ENCODE measurements around the gene TEX12.
A peak's percentile ranks its signal among the peaks of the same experiment; 100 is the strongest.
"Not testable (repeated sequence)": the region's sequence is repeated elsewhere in the genome, so short reads cannot be mapped to it uniquely, and the experiment has no call there.

The TEX12 gene

DNA sequence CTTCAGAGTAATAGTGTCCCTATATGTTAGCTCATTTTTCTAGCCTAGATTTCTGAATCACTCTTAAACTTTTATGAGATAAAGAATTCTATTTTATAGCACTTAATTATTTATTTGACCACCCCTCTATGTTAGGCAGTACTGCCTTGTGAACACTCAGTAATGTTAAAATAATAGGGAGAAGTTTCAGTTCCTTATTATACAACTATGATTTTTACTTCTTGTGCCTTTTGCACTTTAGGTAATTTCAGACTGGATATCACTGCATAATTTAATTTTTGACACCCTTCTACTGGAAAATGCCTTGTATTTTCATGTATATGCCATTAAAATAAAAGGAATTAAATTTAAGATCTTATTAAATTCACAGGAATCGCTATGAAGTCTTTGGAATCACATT lies 11.3 kb downstream of the TEX12 start:
- TF ChIP-seq PAX5 (IDR thresholded peaks at IDR 0.05; ENCODE audit: insufficient read depth, low read length, severe bottlenecking): no peak
- TF ChIP-seq TAF1 (IDR thresholded peaks at IDR 0.05; ENCODE audit: low read depth, low read length): no peak
- TF ChIP-seq SPI1 (IDR thresholded peaks at IDR 0.05; ENCODE audit: low read depth, low read length): peak; percentile 71
- TF ChIP-seq POU2F2 (IDR thresholded peaks at IDR 0.05; ENCODE audit: low read depth, low read length): no peak
- TF ChIP-seq POLR2A (IDR thresholded peaks at IDR 0.05; ENCODE audit: low read depth, low read length): no peak
- TF ChIP-seq POLR2AphosphoS5 (IDR thresholded peaks at IDR 0.05; ENCODE audit: low read depth, low read length): no peak
- FAIRE-seq (no peak), DNase-seq (ENCODE audit: insufficient read length, low spot score) (no peak)

DNA sequence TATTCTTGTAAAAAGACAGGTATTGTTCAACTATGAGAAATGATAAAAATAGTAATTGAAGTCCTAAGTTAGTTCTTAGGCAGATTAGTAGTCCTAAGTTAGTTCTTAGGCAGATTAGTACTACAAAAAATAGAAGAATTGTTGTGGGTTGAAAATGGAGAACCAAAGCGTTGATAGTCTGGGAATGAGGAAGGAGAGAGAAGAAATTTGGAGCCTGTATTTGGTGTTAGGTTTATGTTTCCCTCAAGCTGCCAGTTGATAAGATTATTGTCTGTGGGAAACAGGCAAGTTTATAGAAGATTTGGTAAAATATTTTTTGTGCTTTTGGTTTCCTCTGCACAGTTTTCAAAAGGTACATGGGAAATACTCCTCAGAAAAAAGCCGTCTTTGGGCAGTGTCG lies 11.8 kb downstream of the TEX12 start:
- no peak for TF ChIP-seq POLR2AphosphoS5 (IDR thresholded peaks at IDR 0.05; ENCODE audit: low read depth, low read length)
- no peak for TF ChIP-seq TAF1 (IDR thresholded peaks at IDR 0.05; ENCODE audit: low read depth, low read length)
- TF ChIP-seq PAX5 (IDR thresholded peaks at IDR 0.05; ENCODE audit: insufficient read depth, low read length, severe bottlenecking): no peak
- TF ChIP-seq POLR2A (IDR thresholded peaks at IDR 0.05; ENCODE audit: low read depth, low read length): no peak
- TF ChIP-seq POU2F2 (IDR thresholded peaks at IDR 0.05; ENCODE audit: low read depth, low read length): no peak
- no peak for TF ChIP-seq SPI1 (IDR thresholded peaks at IDR 0.05; ENCODE audit: low read depth, low read length)
- no peak for FAIRE-seq
- no peak for DNase-seq (ENCODE audit: insufficient read length, low spot score)

DNA sequence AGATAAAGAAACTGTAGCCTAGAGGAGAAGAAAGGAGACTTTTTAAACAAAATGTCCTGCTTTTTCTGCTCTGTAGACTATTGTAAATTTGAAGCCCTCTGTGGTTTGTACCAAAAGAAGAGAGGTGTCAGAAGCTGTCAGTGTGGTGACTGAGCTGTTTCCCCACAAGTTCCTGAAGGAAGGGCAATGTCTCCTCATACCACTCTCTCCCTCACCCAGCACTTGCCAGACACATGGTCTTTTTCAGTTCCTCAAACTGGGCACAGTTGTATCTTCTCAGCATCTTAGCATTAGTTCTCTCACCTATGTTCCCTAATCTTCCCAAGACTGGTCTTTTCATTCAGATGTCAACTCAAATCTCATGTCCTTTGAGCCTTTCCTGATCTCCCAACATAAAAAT lies 12.4 kb downstream of the TEX12 start:
- DNase-seq (ENCODE audit: insufficient read length, low spot score) (no peak), FAIRE-seq (peak; percentile 71)
- TF ChIP-seq SPI1 (IDR thresholded peaks at IDR 0.05; ENCODE audit: low read depth, low read length) (peak; percentile 88), POU2F2 (IDR thresholded peaks at IDR 0.05; ENCODE audit: low read depth, low read length) (no peak)

DNA sequence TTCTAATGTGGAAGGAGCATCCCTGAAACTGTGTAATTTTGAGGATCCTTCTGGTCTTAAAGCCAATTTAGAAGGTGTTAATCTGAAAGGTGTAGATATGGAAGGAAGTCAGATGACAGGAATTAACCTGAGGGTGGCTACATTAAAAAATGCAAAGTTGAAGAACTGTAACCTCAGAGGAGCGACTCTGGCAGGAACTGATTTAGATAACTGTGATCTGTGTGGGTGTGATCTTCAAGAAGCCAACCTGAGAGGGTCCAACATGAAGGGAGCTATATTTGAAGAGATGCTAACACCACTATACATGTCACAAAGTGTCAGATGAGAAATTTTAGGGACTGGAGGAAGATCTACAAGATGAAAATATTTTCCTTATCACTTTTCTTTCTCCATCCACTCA lies 15.7 kb downstream of the TEX12 start:
- no peak for FAIRE-seq
- TF ChIP-seq PAX5 (IDR thresholded peaks at IDR 0.05; ENCODE audit: insufficient read depth, low read length, severe bottlenecking) (no peak), SPI1 (IDR thresholded peaks at IDR 0.05; ENCODE audit: low read depth, low read length) (peak; percentile 75)
- no peak for DNase-seq (ENCODE audit: insufficient read length, low spot score)

DNA sequence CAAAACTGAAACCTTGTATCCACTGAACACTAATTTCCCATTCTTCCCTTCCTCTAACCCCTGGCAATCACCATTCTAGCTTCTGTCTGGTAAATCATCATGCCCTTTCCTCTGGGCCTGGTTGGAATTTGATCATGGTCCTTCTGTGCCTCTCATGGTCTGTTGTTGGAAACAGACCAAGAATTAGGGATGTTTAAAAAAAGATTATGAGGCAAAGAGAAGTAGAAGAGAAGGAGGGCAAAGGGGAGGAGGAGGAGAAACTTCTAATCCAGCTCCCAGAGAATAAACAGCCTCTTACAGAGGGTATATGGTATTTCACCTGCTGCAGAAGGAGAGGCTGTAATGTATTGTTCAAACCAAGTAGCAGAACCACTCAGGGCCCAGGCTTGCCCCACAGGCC lies 18.7 kb downstream of the TEX12 start:
- TF ChIP-seq POLR2AphosphoS5 (IDR thresholded peaks at IDR 0.05; ENCODE audit: low read depth, low read length): no peak
- no peak for TF ChIP-seq POLR2A (IDR thresholded peaks at IDR 0.05; ENCODE audit: low read depth, low read length)
- no peak for TF ChIP-seq PAX5 (IDR thresholded peaks at IDR 0.05; ENCODE audit: insufficient read depth, low read length, severe bottlenecking)
- no peak for TF ChIP-seq SPI1 (IDR thresholded peaks at IDR 0.05; ENCODE audit: low read depth, low read length)
- TF ChIP-seq TAF1 (IDR thresholded peaks at IDR 0.05; ENCODE audit: low read depth, low read length): no peak
- no peak for TF ChIP-seq POU2F2 (IDR thresholded peaks at IDR 0.05; ENCODE audit: low read depth, low read length)
- FAIRE-seq (no peak), DNase-seq (ENCODE audit: insufficient read length, low spot score) (no peak)

DNA sequence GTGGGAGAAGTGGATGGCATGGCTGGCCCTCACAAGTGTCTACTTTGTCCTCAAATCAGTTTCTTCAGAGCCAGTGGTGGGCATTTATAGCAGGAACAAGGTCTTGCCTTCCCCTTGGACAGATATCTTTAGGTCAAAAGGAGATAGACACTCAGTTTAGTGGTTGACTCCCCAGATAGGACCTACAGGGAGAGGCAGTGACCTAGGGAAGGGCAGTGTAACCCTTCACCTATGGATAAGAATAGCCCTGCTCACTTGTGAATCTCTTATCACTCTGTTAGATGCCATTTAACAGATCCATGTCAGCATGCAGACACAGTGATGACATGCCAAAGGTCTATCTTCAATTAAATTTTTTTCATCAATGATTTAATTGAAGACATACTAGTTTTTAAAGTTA lies 19.1 kb downstream of the TEX12 start:
- DNase-seq (ENCODE audit: insufficient read length, low spot score): no peak
- TF ChIP-seq POLR2AphosphoS5 (IDR thresholded peaks at IDR 0.05; ENCODE audit: low read depth, low read length) (no peak), POU2F2 (IDR thresholded peaks at IDR 0.05; ENCODE audit: low read depth, low read length) (no peak), TAF1 (IDR thresholded peaks at IDR 0.05; ENCODE audit: low read depth, low read length) (no peak), PAX5 (IDR thresholded peaks at IDR 0.05; ENCODE audit: insufficient read depth, low read length, severe bottlenecking) (no peak), SPI1 (IDR thresholded peaks at IDR 0.05; ENCODE audit: low read depth, low read length) (no peak), POLR2A (IDR thresholded peaks at IDR 0.05; ENCODE audit: low read depth, low read length) (no peak)
- no peak for FAIRE-seq

DNA sequence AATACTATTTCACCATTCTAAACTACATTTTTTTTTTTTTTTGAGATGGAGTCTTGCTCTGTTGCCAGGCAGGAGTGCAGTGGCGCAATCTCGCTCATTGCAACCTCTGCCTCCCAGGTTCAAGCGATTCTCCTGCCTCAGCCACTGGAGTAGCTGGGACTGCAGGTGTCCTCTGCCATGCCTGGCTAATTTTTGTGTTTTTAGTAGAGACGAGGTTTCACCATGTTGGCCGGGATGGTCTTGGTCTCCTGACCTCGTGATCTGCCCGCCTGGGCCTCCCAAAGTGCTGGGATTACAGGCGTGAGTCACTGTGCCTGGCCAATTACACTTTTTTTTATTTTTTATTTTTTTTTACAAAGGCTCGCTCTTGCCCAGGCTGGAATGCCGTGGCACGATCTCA lies 27.9 kb downstream of the TEX12 start:
- FAIRE-seq; DNase-seq (ENCODE audit: insufficient read length, low spot score): not testable (repeated sequence)

DNA sequence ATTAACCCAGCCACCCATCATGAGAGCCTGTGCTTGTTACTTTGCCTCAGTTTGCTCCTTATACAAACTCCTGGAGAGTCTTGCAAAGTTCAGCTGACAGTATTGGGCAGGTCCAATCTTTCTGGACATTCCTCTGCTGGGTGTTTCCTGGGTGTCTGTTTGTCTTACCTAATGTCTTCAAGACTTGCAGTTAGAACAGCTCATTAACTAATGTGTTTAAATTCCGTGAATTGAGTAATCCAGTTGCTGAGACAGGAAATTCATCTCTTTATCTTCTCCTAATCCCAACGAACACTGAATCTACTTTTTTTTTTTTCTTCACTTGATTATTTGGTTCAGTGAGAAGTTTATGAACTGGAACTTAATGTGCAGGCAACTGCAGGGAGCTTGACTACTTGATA lies 28.8 kb downstream of the TEX12 start:
- FAIRE-seq (no peak), DNase-seq (ENCODE audit: insufficient read length, low spot score) (no peak)
- TF ChIP-seq POLR2AphosphoS5 (IDR thresholded peaks at IDR 0.05; ENCODE audit: low read depth, low read length): no peak
- TF ChIP-seq SPI1 (IDR thresholded peaks at IDR 0.05; ENCODE audit: low read depth, low read length): no peak
- no peak for TF ChIP-seq PAX5 (IDR thresholded peaks at IDR 0.05; ENCODE audit: insufficient read depth, low read length, severe bottlenecking)
- TF ChIP-seq POLR2A (IDR thresholded peaks at IDR 0.05; ENCODE audit: low read depth, low read length): no peak

DNA sequence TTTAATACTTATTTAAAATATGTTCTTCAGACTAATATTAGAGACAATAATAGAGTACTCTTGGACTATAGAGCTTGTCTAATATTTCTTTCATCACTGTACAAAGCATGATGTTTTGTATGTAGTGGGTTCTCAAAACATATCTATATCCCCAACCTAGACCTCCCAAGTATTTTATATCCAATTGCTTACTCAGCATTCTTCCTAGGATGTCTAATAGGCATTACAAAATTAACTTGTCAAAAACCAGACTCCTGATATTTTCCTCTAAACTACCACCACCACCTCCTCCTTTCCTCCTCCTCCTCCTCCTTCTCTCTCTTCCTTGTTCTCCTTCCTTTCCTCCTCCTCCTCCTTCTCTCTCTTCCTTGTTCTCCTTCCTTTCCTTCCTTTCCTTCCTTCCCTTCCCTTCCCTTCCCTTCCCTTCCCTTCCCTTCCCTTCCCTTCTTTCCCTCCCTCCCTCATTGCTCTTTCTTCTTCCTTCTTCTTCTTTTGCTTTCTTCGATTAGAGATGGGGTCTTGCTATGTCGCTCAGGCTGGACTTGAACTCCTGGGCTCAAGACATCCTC lies 29.4 kb downstream of the TEX12 start:
- FAIRE-seq (no peak), DNase-seq (ENCODE audit: insufficient read length, low spot score) (no peak)
- TF ChIP-seq POLR2AphosphoS5 (IDR thresholded peaks at IDR 0.05; ENCODE audit: low read depth, low read length) (no peak), TAF1 (IDR thresholded peaks at IDR 0.05; ENCODE audit: low read depth, low read length) (no peak), POLR2A (IDR thresholded peaks at IDR 0.05; ENCODE audit: low read depth, low read length) (no peak), SPI1 (IDR thresholded peaks at IDR 0.05; ENCODE audit: low read depth, low read length) (no peak), POU2F2 (IDR thresholded peaks at IDR 0.05; ENCODE audit: low read depth, low read length) (no peak), PAX5 (IDR thresholded peaks at IDR 0.05; ENCODE audit: insufficient read depth, low read length, severe bottlenecking) (no peak)

DNA sequence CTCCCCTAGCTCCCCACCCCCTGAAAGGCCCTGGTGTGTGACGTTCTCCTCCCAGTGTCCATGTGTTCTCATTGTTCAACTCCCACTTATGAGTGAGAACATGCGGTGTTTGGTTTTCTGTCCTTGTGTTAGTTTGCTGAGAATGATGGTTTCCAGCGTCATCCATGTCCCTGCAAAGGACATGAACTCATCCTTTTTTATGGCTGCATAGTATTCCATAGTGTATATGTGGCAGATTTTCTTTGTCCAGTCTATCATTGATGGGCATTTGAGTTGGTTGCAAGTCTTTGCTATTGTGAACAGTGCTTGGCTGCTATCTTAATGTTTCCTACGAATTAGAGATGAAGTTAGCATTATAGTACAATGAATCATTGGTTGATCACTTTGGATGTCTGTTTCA lies 31.9 kb downstream of the TEX12 start:
- not testable (repeated sequence) for FAIRE-seq; DNase-seq (ENCODE audit: insufficient read length, low spot score)

DNA sequence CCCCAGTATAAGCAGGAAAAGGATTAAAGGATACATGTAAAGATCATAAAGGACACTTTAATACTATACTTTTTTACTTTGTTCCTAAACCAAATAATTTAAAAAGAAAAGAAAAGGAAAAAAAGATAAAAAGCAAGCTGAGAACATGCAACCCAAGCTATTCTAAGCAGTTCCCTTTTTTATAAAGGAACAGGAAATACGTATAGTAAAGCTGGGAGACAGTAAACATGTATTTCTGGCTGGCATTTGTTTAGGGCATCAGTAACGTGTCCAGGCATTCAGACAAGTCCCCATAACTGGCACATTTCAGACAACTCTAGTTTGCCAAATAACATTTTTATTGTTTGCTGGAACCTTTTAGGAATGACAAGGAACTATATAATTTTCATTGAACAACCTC lies 33.1 kb downstream of the TEX12 start:
- FAIRE-seq: no peak
- no peak for TF ChIP-seq PAX5 (IDR thresholded peaks at IDR 0.05; ENCODE audit: insufficient read depth, low read length, severe bottlenecking)
- no peak for TF ChIP-seq POU2F2 (IDR thresholded peaks at IDR 0.05; ENCODE audit: low read depth, low read length)
- peak; percentile 16; the same call in 1 of the 2 replicates for TF ChIP-seq SPI1 (IDR thresholded peaks at IDR 0.05; ENCODE audit: low read depth, low read length)
- TF ChIP-seq TAF1 (IDR thresholded peaks at IDR 0.05; ENCODE audit: low read depth, low read length): no peak
- TF ChIP-seq POLR2AphosphoS5 (IDR thresholded peaks at IDR 0.05; ENCODE audit: low read depth, low read length): no peak
- TF ChIP-seq POLR2A (IDR thresholded peaks at IDR 0.05; ENCODE audit: low read depth, low read length): no peak

More for the DNA sequence above, 33.1 kb downstream of the TEX12 start:
- DNase-seq (ENCODE audit: insufficient read length, low spot score): no peak

Data from GM12891 (cell line).